Left forelimb (tissue), 1 donor: Measurements from ENCODE around the gene TSC1.
"Not testable (repeated sequence)": the region's sequence is repeated elsewhere in the genome, so short reads cannot be mapped to it uniquely, and the experiment has no call there.

Experiments
- DNase-seq: peaks from one replicate; pipeline ENCODE4 v3.0.0-alpha.2; 2018; ENCODE audit warnings: low spot score

The TSC1 gene

GRCh38 chr9:132944294-132945185, at the start of gene TSC1:
TSS of gene TSC1 (minus strand) at chr9:132944616. CDS start at chr9:132928872, 15,744 bp downstream.
- DNase-seq = peak; percentile 99

GRCh38 chr9:132993511-132993939, 49.1 kb upstream of the TSC1 start:
- no peak for DNase-seq

GRCh38 chr9:132991351-132992300, 47.2 kb upstream of the TSC1 start:
- DNase-seq = no peak

GRCh38 chr9:132990781-132991180, 46.4 kb upstream of the TSC1 start:
- no peak for DNase-seq

GRCh38 chr9:132989998-132990557, 45.7 kb upstream of the TSC1 start:
- DNase-seq = not testable (repeated sequence)

GRCh38 chr9:132989414-132989996, 45.1 kb upstream of the TSC1 start:
- DNase-seq = no peak

- no peak for DNase-seq
Observed at GRCh38 chr9:132989014-132989310, 44.5 kb upstream of the TSC1 start.

- DNase-seq = no peak
Observed at GRCh38 chr9:132988244-132989013, 44.0 kb upstream of the TSC1 start.

GRCh38 chr9:132986640-132987620, 42.5 kb upstream of the TSC1 start:
- no peak for DNase-seq

- no peak for DNase-seq
Observed at GRCh38 chr9:132986114-132986513, 41.7 kb upstream of the TSC1 start.

GRCh38 chr9:132985489-132985888, 41.1 kb upstream of the TSC1 start:
- DNase-seq = no peak

- no peak for DNase-seq
Observed at GRCh38 chr9:132985071-132985350, 40.6 kb upstream of the TSC1 start.

- DNase-seq = no peak
Observed at GRCh38 chr9:132984202-132985070, 40.0 kb upstream of the TSC1 start.

- DNase-seq = no peak
Observed at GRCh38 chr9:132983491-132984201, 39.2 kb upstream of the TSC1 start.

- DNase-seq = no peak
Observed at GRCh38 chr9:132982458-132982857, 38.0 kb upstream of the TSC1 start.

- DNase-seq = no peak
Observed at GRCh38 chr9:132980157-132980556, 35.7 kb upstream of the TSC1 start.

GRCh38 chr9:132978451-132979131, 34.2 kb upstream of the TSC1 start, which contains the start of gene GFI1B:
TSS of gene GFI1B (plus strand) at chr9:132978694. CDS start at chr9:132986679, 7,985 bp downstream.
- no peak for DNase-seq

- DNase-seq = no peak
Observed at GRCh38 chr9:132978112-132978450, 33.7 kb upstream of the TSC1 start.
